Activated CD4-positive, alpha-beta T cell treated with anti-CD3 and anti-CD28 coated beads for 24 hours (primary cell): ENCODE measurements around the gene TMEM181.
A peak's percentile ranks its signal among the peaks of the same experiment; 100 is the strongest.
"Not testable (repeated sequence)": the region's sequence is repeated elsewhere in the genome, so short reads cannot be mapped to it uniquely, and the experiment has no call there.

ENCODE experiments used
- DNase-seq, 2 donors: peaks; one replicate each; pipeline ENCODE4 v3.0.0-alpha.2; 2020; ENCODE audit warnings: low read depth in 2 of 2

TMEM181 gene, protein sequence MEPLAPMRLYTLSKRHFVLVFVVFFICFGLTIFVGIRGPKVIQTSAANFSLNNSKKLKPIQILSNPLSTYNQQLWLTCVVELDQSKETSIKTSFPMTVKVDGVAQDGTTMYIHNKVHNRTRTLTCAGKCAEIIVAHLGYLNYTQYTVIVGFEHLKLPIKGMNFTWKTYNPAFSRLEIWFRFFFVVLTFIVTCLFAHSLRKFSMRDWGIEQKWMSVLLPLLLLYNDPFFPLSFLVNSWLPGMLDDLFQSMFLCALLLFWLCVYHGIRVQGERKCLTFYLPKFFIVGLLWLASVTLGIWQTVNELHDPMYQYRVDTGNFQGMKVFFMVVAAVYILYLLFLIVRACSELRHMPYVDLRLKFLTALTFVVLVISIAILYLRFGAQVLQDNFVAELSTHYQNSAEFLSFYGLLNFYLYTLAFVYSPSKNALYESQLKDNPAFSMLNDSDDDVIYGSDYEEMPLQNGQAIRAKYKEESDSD

GRCh38 chr6:158559895-158560835 lies at the start of gene TMEM181:
TSS of gene TMEM181 (plus strand) at chr6:158560091. CDS start at chr6:158560225, 134 bp downstream.
- peak; percentile 74 to 80 for DNase-seq

- DNase-seq, result no peak
Measured at GRCh38 chr6:158512809-158513208, 47.1 kb upstream of the TMEM181 start.

GRCh38 chr6:158514176-158514575 lies 45.7 kb upstream of the TMEM181 start:
- DNase-seq, result no peak

- DNase-seq, result no peak
Measured at GRCh38 chr6:158514991-158515390, 44.9 kb upstream of the TMEM181 start.

- no peak for DNase-seq
Measured at GRCh38 chr6:158516098-158516497, 43.8 kb upstream of the TMEM181 start.

DNA sequence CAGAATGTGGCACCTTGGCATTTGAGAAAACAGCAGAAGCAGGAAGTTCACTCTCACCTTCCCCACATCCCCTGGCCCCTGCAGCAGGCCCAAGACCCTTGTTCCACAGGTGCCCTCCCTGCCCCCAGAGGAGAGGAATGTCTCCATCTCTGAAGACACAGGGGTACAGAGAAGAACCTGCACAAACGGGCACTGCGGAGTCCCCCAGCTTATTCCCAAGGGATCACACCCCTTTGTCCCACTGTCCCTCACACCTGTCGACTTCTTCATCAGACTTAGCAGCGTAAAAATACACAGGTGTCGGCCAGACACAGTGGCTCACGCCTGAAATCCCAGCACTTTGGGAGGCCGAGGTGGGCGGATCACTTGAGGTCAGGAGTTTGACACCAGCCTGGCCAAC lies 42.9 kb upstream of the TMEM181 start:
- no peak for DNase-seq

- no peak for DNase-seq
Measured at GRCh38 chr6:158517581-158517980, 42.3 kb upstream of the TMEM181 start.

DNA sequence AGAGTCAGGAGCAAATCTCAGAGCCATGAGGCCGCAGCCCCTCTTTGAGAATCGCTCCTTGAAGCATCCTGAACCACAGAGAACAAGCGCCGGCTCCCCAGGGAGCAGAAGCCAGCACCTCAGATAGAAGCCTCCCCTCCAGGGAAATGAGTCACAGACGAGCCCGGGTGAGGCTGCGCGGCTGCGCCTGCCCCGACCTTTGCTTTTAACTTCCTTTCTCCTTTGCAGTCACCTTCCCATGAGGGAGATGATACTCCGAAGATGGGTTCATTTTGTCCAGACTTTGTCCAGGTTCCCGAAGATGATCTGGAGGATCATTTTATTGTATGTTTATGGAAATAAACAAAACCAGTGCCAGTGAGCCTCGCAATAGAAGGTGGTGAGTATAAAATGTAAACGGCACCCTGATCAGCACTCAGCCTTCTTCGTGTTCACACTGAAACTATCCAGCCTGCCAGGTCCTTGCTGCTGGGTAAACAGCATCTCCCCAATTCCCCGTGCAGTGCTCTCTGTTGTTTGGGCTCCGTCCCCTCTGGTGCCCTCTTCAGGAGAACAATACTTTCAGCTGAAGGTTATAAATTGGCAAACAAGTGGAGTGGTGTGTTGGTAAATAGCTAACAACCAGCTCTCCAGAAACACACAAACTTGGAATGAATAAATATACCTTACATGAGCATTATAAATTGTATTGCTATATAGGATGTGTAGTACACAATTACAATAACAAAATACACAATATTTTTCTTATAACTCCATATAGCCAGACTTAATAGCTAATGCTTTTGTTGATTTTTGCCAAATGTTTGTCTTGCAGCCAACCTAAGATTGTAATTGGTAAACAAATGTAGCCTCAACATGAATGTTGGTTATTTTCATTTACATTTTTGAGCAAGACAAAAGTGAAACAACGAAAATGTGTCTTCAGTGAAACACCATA lies 41.4 kb upstream of the TMEM181 start:
- peak; percentile 21 to 33 for DNase-seq

- DNase-seq, result no peak
Measured at GRCh38 chr6:158519300-158519699, 40.6 kb upstream of the TMEM181 start.

DNA sequence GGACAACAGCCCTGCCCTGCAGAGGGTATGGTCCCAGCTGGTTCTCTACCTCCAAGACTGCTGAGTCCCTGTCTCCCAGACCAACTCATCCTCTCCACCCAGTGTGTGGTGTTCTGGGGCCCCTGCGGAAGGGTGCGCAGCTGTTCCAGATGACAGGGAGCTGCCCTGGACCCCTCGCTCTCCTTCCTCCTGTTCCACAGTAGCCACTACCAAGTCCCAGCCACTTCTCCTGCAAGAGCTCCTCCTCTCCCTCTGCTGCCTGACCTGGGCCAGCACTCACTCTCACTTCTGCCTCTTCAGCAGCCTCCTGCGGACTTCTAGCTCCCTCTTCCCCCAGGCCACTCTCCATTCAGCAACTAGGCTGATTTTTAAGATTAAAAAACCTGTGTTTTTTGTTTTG lies 40.1 kb upstream of the TMEM181 start:
- DNase-seq, result no peak

DNA sequence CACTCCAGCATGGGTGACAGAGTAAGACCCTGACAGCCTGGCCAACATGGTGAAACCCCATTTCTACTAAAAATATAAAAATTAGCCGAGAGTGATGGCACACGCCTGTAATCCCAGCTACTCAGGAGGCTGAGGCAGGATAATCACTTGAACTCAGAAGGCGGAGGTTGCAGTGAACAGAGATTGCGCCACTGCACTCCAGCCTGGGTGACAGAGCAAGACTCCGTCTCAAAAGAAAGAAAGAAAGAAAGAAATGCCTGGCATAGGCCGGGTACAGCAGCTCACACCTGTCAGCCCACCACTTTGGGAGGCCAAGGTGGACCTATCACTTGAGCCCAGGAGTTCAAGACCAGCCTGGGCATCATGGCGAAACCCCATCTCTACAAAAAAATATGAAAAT lies 38.9 kb upstream of the TMEM181 start:
- DNase-seq, result not testable (repeated sequence)

GRCh38 chr6:158521759-158522158 lies 38.1 kb upstream of the TMEM181 start:
- DNase-seq, result no peak

GRCh38 chr6:158522616-158523015 lies 37.3 kb upstream of the TMEM181 start:
- DNase-seq, result no peak

DNA sequence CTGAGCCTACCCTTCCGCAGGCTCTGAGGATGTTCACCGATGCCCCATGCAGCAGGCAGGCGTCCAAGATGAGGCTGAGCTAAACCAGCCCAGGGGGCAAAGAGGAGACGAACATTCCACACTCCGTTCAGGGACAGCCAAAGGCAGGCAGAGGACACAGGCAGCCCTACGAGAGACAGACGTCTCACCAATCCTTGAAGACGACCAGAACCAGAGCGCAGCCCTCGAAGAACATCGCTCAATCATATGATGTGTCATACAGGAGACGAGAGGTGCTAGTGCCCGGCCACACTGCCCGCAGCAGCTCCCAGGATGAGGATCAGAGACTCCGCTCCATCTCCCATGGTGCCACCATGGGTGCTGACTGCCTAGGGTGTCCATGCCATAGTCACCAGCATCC lies 35.6 kb upstream of the TMEM181 start:
- DNase-seq, result no peak

- not testable (repeated sequence) for DNase-seq
Measured at GRCh38 chr6:158527858-158528257, 32.0 kb upstream of the TMEM181 start.

- no peak for DNase-seq
Measured at GRCh38 chr6:158528826-158529225, 31.1 kb upstream of the TMEM181 start.

DNA sequence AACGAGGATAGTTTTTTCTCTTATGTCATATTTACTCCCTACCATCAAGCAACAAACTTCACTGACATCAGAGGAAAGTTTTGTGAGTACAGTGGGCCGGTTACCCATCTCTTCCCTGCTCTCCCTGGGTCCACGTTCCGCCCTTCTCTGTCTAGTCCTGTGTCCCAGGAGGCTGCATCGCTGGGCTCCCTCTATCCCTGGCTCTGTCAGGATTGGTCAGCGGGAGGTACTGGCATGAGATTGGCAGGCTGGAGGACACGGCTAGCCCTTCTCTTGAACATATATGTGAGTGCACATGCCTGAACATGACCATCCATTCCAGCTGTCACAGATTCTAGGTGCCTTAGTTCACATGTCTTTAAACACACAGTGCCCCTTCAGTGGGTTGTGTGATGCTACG lies 30.3 kb upstream of the TMEM181 start:
- no peak for DNase-seq

GRCh38 chr6:158531566-158531965 lies 28.3 kb upstream of the TMEM181 start:
- DNase-seq, result no peak

DNA sequence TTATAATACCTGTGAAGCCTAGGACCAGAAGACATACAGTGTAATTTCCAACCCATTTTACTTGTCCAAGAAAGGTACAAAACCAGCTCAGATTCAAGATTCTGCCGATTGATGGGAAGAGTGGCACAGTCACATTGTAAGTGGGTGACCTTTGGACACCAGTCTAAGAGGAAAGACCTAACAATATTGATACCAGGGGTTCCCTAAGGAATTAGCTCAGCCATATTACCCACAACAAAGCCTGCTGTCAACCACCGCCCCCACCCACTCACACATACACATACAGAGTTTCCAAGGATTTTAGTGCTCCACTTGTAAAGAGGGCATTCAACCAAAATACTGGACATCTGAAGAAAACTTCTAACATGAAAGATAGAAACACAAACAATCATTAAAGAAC lies 27.9 kb upstream of the TMEM181 start:
- DNase-seq, result no peak

GRCh38 chr6:158536084-158536890 lies 23.6 kb upstream of the TMEM181 start:
- DNase-seq, result peak; percentile 50 to 54
